AG20443 (cell line): ENCODE measurements around the gene VTI1A.
"Not testable (repeated sequence)": the region's sequence is repeated elsewhere in the genome, so short reads cannot be mapped to it uniquely, and the experiment has no call there.

Experiments
- DNase-seq: peaks from one replicate; pipeline ENCODE4 v3.0.0; 2012; ENCODE audit warnings: low spot score, mixed read lengths

The VTI1A gene

GRCh38 chr10:112454910-112455779 lies 8.1 kb downstream of the VTI1A start:
- no peak for DNase-seq

DNA sequence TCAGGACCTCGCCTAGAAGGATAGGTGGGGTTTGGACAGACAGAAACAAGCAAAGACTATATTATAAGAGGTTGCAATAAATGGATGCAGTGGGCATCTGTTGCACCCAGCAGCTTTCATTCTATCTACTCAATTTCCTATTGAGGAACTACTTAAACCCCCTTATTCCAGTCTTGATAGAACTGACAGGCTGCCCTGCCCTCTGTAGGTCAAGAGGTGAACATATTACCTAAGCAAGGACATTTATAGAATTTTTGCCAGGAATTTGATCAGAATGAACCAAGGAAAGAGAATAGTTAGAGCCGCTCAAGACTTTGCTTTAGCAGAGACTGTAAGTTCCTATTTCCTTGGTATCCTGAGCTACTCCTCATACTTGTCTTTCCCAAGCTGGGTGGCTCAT lies 9.5 kb downstream of the VTI1A start:
- DNase-seq: no peak

DNA sequence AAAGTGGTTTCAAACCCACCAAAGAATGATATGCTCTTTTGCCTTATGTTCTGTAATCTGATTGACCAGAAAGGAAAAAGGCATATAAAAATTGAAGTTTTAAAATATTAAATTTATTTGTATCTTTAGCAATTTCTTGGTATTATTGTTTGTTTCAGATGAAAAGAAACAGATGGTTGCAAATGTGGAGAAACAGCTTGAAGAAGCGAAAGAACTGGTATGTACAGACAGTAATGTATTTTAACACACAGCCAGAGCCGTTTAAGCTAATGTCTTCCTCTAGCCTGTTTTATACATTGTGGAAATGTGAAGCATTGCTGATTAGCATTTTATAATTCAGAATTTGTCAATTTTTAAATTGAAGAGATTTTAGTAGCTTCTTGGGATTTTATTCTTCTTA lies 13.4 kb downstream of the VTI1A start:
- no peak for DNase-seq

DNA sequence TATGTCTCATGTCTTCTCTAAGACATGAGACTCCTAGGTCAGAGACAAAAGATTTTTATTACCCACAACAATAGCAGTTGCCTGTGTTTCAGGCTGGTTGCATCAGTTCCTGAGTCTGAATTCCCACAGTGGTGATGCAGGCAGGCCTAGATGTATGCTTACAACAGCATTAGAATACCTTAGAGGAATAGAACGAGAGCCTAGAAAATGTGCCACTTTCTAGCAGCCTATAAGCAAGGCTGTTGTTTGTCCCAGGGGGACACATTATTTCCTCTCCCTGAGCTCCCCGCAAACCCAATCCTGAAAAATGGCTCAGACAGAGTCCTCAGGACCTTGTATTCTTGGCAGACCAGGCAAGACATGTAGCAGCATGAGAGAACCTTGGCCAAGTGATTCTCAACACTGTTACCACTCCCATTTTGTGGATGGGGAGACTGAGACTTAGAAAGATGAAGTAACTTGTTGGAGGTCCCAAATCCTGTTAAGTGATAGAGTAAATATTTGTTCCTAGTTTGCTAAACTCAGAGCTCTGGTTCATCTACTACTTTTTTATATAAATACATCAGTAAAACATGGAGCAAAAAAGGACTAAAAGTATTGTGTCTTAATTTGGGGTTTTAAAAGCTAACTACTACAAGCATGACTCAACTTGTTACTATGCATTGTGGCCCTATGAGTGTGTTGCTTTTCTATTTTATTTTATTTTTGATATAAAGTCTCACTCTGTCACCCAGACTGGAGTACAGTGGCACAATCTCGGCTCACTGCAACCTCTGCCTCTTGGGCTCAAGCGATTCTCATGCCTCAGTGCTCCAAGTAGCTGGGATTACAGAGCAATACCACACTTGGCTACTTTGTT lies 14.2 kb downstream of the VTI1A start:
- peak; percentile 30 for DNase-seq

GRCh38 chr10:112464074-112464473 lies 17.1 kb downstream of the VTI1A start:
- DNase-seq: not testable (repeated sequence)

GRCh38 chr10:112465299-112465883 lies 18.4 kb downstream of the VTI1A start:
- DNase-seq: no peak

DNA sequence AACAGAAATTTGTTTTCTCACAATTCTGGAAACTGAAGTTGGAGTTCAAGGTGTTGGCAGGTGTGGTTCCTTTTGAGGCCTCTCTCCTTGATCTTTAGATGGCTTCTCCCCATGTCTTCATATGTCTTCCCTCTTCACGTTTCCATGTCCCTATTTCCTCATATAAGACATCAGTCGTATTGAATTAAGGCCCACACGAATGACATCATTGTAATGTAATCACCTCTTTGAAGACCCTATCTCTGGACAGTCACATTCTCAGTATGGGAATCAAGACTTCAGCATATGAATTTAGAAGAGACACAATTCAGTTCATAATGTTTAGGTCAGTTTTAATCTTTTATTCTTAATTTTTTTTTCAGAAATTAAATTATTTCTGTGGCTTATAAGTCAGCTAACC lies 19.8 kb downstream of the VTI1A start:
- DNase-seq: no peak

DNA sequence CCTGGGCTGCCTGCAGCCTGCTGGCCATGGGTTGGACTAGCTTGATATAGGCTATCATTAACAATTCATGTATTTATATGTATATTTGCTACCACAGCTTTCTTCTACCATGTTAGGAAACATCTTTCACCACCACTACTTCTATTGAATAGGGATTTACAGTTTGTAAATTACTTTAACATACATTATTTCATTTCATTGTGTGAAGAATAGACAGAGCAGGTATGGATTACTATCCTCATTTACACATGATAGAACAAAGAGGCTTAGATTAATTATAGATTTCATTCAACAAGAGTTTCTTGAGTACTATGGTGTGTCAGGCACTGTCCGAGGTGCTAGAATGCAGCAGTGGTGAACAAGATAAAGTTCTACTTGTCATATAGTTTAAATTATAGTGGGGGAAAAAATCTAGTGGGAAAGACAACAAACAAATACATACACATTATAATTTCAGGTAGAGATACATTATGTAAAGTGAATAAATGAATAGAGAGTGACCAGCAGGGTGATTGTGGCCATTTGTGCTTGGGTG lies 20.6 kb downstream of the VTI1A start:
- no peak for DNase-seq

DNA sequence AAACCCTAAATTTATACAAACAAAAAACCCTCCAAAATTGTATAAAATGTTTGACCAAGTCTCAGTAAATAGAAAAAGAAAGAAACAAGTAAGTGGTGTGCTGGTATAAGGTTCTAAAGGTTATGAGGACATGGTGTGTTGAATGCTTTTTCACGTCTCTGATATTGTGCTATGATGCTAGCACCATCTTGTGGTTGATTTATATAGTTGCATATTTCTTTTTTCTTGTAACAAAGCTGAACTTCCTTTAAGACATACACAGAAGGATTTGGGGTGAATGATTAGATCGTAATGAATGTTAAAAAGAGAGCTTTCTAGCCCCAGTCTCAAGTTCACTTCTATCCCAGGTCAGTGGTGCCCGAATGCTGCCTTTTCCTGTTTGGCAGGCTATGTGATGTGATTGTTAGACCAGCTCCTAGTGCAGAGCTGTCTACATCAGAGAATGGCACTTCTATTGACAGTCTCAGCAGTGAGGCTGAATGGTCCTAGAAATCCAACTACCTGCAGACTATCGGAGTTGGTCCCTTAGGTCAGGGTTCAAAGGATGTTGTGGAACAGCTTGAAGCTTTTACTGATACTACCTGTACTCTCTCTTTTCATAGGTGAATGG lies 25.0 kb downstream of the VTI1A start:
- DNase-seq: peak; percentile 64

DNA sequence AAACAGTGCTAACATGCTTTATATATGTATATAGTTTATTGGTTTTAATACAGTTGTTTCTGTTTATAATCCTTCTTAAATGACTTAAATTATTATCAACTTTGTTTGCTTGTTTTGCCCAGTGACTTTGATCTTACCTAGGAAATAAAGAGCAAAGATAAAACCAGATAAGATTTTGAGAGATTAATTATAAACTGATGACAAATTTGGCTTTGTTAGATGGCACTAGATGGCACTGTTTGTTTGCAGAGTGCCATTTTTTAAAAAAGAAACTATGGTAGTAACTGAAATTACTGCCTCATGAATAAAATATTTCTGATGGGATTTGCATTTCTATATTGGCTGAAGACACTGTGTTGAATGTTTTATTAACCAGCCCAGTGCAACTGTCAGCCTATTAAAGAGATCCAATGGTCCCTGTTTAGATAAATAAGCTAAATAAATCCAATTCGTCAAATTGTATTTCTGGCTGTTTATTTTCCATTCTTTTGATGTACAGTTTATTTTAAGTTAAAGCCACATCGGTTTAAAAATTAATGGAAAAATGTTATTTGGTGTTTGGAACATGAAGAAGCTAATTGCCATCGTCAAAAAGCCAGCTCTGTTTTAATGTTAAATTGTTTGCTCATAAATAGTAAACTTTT lies 28.7 kb downstream of the VTI1A start:
- peak; percentile 15 for DNase-seq

DNA sequence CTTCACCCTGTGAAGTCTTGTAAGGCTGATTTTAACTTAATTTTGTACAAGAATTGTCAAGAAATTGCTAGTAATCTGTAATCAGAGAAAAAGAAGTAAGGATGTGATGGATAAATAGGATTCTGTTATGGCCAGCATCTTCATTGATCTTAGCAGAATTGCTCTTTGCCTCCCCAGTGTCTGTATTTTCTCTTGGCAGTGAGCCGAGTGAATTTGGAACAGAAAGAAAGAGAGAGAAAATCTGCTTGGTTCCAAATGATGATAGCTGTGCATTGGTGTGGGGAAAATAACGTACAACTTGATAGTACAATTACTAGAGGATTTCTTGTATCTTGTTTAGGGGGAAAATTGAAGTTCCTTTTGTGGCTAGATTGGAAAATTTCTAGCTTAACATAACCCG lies 34.6 kb downstream of the VTI1A start:
- no peak for DNase-seq

- DNase-seq: no peak
Observed at GRCh38 chr10:112484399-112484798, 37.4 kb downstream of the VTI1A start.

- no peak for DNase-seq
Observed at GRCh38 chr10:112487964-112488363, 40.9 kb downstream of the VTI1A start.

DNA sequence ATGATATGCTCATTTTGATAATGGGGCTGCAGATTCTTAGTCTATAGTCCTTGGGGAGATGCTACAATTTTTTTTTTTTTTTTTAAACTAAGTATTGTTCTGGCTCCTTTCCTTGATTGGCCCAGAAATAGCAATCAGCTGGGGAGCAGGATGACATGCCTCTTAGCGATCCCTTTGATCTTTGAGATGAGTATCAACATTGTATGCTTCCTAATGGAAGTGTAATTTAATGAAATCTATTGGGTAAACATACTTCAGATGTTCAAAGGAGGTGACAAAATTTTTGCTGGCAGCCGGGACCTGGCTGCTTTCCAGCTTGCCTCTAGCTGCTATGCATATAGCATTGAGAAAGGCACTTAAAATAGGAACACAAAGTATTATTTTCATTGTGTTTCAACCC lies 43.5 kb downstream of the VTI1A start:
- DNase-seq: no peak

GRCh38 chr10:112491144-112491543 lies 44.1 kb downstream of the VTI1A start:
- no peak for DNase-seq

GRCh38 chr10:112492736-112493135 lies 45.7 kb downstream of the VTI1A start:
- no peak for DNase-seq

DNA sequence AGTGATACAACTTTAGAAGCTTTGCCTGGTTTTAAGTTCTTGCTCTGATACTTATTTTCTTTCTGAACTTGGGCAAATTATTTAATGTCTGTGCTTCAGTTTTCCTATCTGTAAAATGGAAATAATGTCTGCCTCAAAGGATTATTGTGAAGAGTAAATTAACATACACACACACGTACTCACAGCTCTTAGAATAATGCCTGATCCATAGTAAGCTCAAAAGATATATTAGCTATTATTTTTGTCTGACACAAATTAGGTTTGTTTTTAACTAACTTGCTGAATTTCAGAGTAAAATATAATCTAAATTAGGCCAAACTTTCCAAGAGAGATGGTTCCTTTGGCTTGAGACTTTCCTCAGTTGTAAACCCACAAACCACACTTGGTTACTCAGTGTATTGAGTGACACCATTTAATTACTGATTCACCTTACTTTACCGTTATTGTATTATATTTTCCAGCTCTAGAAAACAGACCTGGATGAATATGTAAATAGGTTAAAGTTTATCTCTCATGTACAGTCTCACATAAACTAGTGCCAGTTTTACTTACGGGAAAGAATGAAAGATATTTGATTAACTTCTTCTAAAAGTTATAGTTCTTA lies 50.4 kb downstream of the VTI1A start:
- DNase-seq: no peak

DNA sequence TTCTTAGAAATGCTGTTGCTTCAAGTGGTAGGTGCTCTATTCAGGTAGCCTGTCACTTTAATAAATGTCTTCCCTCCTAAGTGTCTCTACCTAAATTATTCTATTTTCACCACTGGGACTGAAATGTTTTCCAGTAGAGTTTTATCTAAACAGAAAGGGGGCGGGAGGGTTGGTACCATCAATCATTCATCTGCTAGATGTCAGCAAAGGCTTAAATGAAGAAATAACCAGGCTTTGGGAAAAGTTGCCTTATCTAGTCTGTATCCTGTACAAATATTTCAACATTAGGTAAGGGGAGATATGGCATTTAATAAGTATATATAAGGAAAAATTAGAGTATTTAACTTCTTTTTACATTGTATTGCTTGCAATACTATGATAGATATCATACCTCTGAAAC lies 51.8 kb downstream of the VTI1A start:
- DNase-seq: no peak

DNA sequence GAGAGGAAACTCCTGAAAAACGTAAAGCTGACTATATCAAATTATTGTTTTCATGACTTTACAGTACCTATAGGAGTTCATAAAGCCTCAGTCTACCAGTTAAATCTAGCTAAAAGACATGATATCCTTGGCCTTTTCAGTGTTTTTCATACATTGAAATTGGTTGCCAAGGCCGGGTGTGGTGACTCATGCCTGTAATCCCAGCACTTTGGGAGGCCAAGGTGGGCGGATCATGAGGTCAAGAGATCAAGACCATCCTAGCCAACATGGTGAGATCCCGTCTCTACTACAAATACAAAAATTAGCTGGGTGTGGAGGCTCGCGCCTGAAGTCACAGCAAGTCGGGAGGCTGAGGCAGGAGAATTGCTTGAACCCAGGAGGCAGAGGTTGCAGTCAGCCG lies 53.0 kb downstream of the VTI1A start:
- not testable (repeated sequence) for DNase-seq

DNA sequence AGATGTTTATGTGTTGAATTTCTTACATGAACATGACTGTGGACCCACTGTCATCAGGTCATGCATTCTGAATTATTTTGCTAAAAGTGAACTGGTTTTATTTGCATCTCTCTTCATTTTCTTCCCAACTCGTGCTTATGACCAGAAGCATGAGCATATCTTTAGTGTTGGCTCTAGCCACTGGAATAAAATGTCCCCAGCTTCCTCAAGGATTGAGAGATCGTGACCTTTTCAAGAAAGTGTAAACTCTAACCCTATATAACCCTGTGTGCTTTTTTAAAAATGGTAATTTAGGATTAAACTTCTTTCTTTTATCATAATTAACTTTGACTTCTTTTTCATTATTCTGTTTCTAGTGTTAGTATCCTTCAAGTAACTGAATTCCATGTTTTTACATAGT lies 55.5 kb downstream of the VTI1A start:
- no peak for DNase-seq

DNA sequence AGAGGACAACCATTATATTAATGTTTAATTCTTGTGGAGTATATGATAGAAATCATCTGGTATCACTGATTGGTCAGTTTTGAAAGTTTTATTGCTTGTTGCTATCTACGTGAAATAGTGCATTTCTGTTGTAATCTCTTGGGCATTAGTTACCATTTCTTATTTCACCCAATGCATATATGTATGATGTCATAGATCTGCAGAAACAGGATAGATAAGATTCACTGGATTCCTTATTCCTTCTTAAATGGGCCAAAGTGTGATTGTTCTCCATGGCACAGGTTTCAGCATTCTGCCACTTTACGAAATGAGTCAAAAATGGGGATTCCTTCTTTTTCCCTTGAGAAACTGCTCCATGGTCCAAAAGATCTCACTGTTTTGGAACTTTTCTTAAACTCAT lies 56.6 kb downstream of the VTI1A start:
- no peak for DNase-seq
